IMR-90 (cell line): ENCODE results near the gene SPATA16. TPM values are rescaled to one million over a fixed set of nuclear protein-coding genes. Genes with fewer than 3 reads are reported as not detected.

Experiments used
- ATAC-seq: fragments of 200-7000 bp; cut with Tn5 transposase; 2 replicates; pipeline ENCODE4 v1.9.1; 2020; ENCODE audit warnings: low read depth, mild to moderate bottlenecking, moderate library complexity
- BruUV-seq: library from RNA; stranded (reverse); fragments of 400-500 nt; replicated peaks from 2 replicates; lab custom pipeline; 2021; lab: Mats Ljungman, UMichigan
- CTCF ChIA-PET: fragments of 300-600 bp; formaldehyde crosslinking; extraction: SDS; loops from one replicate; lab custom pipeline; 2021; ENCODE audit warnings: antibody characterized with exemption; lab: Yijun Ruan, JAX
- POLR2A ChIA-PET: fragments of 300-600 bp; sonication (Branson Sonifier 250); formaldehyde crosslinking; loops from one replicate; lab custom pipeline; 2022; ENCODE audit warnings: antibody characterized with exemption; ENCODE audit not compliant: unreplicated experiment; lab: Charles Lee
- DNase-seq: peaks from one replicate; pipeline ENCODE4 v3.0.0; 2013
- H2AFZ ChIP-seq: replicated peaks from 2 replicates; pipeline ENCODE3; 2013; ENCODE audit warnings: low read length, mild to moderate bottlenecking; ENCODE audit not compliant: poor library complexity
- H2AK5ac ChIP-seq: 2 replicates; pipeline ENCODE4 v1.6.1; 2013; ENCODE audit warnings: low read depth, low read length, inconsistent platforms
- H2AK9ac ChIP-seq: replicated peaks from 2 replicates; pipeline ENCODE3; 2013; ENCODE audit warnings: mild to moderate bottlenecking, low read depth, low read length, moderate library complexity; ENCODE audit not compliant: poor library complexity
- H2BK120ac ChIP-seq: 2 replicates; pipeline ENCODE4 v1.6.1; 2013; ENCODE audit warnings: low read depth, low read length, inconsistent platforms
- H2BK15ac ChIP-seq: 3 replicates; pipeline ENCODE4 v1.6.1; 2013; ENCODE audit warnings: low read depth, low read length, inconsistent platforms
- H2BK20ac ChIP-seq: 2 replicates; pipeline ENCODE4 v1.6.1; 2013; ENCODE audit warnings: low read depth, mild to moderate bottlenecking, inconsistent platforms, low read length, moderate library complexity
- H2BK5ac ChIP-seq: 2 replicates; pipeline ENCODE4 v1.6.1; 2013; ENCODE audit warnings: mild to moderate bottlenecking, low read depth, low read length, inconsistent platforms; ENCODE audit not compliant: poor library complexity, severe bottlenecking
- H3K14ac ChIP-seq: replicated peaks from 2 replicates; pipeline ENCODE4 v1.6.1; 2013; ENCODE audit warnings: low read depth, low read length, inconsistent platforms
- H3K18ac ChIP-seq: 2 replicates; pipeline ENCODE4 v1.6.1; 2013; ENCODE audit warnings: low read depth, low read length, control low read depth
- H3K23ac ChIP-seq: 2 replicates; pipeline ENCODE4 v1.6.1; 2013; ENCODE audit warnings: low read depth, low read length, inconsistent platforms
- H3K27ac ChIP-seq: 2 replicates; pipeline ENCODE4 v1.5.1; 2013; ENCODE audit warnings: mild to moderate bottlenecking, control low read depth, low read length; ENCODE audit not compliant: insufficient read depth
- H3K27me3 ChIP-seq: 2 replicates; pipeline ENCODE4 v1.6.1; 2013; ENCODE audit warnings: low read length; ENCODE audit not compliant: control insufficient read depth, insufficient read depth
- H3K36me3 ChIP-seq: 2 replicates; pipeline ENCODE4 v1.6.1; 2013; ENCODE audit warnings: low read length, mixed read lengths; ENCODE audit not compliant: control insufficient read depth, insufficient read depth
- H3K4ac ChIP-seq: 2 replicates; pipeline ENCODE4 v1.6.1; 2013; ENCODE audit warnings: low read depth, low read length, inconsistent platforms
- H3K4me1 ChIP-seq: 2 replicates; pipeline ENCODE4 v1.6.1; 2013; ENCODE audit warnings: low read length, mixed read lengths; ENCODE audit not compliant: control insufficient read depth, insufficient read depth
- H3K4me2 ChIP-seq: 2 replicates; pipeline ENCODE4 v1.6.1; 2013; ENCODE audit warnings: low read depth, mild to moderate bottlenecking, control low read depth, low read length, moderate library complexity
- H3K4me3 ChIP-seq: 2 replicates; pipeline ENCODE4 v1.5.1; 2013; ENCODE audit warnings: low read depth, mild to moderate bottlenecking, control low read depth, low read length, moderate library complexity; ENCODE audit not compliant: insufficient read depth
- H3K56ac ChIP-seq: 2 replicates; pipeline ENCODE4 v1.6.1; 2013; ENCODE audit warnings: low read length, inconsistent platforms; ENCODE audit not compliant: insufficient read depth; ENCODE audit errors: extremely low read depth
- H3K79me1 ChIP-seq, 2 experiments: 2 replicates each; pipeline ENCODE4 v1.6.1; 2013; ENCODE audit warnings: low read length in 2 of 2, inconsistent platforms in 1 of 2, low read depth in 1 of 2
- H3K9ac ChIP-seq: 2 replicates; pipeline ENCODE4 v1.6.1; 2013; ENCODE audit warnings: low read depth, low read length, control low read depth
- H3K9me1 ChIP-seq: 2 replicates; pipeline ENCODE4 v1.6.1; 2013; ENCODE audit warnings: low read length, inconsistent platforms; ENCODE audit not compliant: insufficient read depth
- H3K9me3 ChIP-seq: 2 replicates; pipeline ENCODE4 v1.6.1; 2013; ENCODE audit warnings: low read length; ENCODE audit not compliant: control insufficient read depth, insufficient read depth
- H4K20me1 ChIP-seq: 2 replicates; pipeline ENCODE4 v1.6.1; 2013; ENCODE audit warnings: low read length, inconsistent platforms; ENCODE audit not compliant: insufficient read depth
- H4K5ac ChIP-seq: 2 replicates; pipeline ENCODE4 v1.6.1; 2013; ENCODE audit warnings: mild to moderate bottlenecking, low read depth, low read length, control low read depth
- H4K8ac ChIP-seq, 2 experiments: 2 replicates each; pipeline ENCODE4 v1.6.1; 2013; ENCODE audit warnings: low read depth in 2 of 2, low read length in 2 of 2, control low read depth in 1 of 2, inconsistent platforms in 1 of 2
- H4K91ac ChIP-seq: 2 replicates; pipeline ENCODE4 v1.6.1; 2013; ENCODE audit warnings: low read depth, low read length, inconsistent platforms; ENCODE audit not compliant: insufficient read depth
- BHLHE40 ChIP-seq: fragments of 150-350 bp; IDR thresholded peaks from 2 replicates; pipeline ENCODE4 v1.6.1; 2016; ENCODE audit warnings: mild to moderate bottlenecking, low read depth, low read length
- CEBPB ChIP-seq: IDR thresholded peaks from 2 replicates; pipeline ENCODE4 v1.6.1; 2012; ENCODE audit warnings: low read depth, low read length, improper control_type of control experiment
- CHD1 ChIP-seq: IDR thresholded peaks from 2 replicates; pipeline ENCODE4 v1.6.1; 2012; ENCODE audit warnings: low read depth, low read length, improper control_type of control experiment
- FOS ChIP-seq: fragments of 150-350 bp; IDR thresholded peaks from 2 replicates; pipeline ENCODE4 v1.6.1; 2016; ENCODE audit warnings: low read depth, low read length
- MAFK ChIP-seq: IDR thresholded peaks from 2 replicates; pipeline ENCODE4 v1.6.1; 2012; ENCODE audit warnings: low read depth, low read length, improper control_type of control experiment
- MAZ ChIP-seq: IDR thresholded peaks from 2 replicates; pipeline ENCODE4 v1.6.1; 2012; ENCODE audit warnings: low read depth, mild to moderate bottlenecking, low read length, improper control_type of control experiment, moderate library complexity, borderline replicate concordance
- MXI1 ChIP-seq: IDR thresholded peaks from 2 replicates; pipeline ENCODE4 v1.6.1; 2012; ENCODE audit warnings: low read depth, mild to moderate bottlenecking, low read length, moderate library complexity, borderline replicate concordance
- NFE2L2 ChIP-seq: fragments of 150-350 bp; IDR thresholded peaks from 2 replicates; pipeline ENCODE4 v1.6.1; 2016; ENCODE audit warnings: low read depth, mild to moderate bottlenecking, low read length
- POLR2A ChIP-seq: IDR thresholded peaks from 2 replicates; pipeline ENCODE4 v1.6.1; 2012; ENCODE audit warnings: mild to moderate bottlenecking, low read depth, low read length
- RAD21 ChIP-seq: IDR thresholded peaks from 2 replicates; pipeline ENCODE4 v1.6.1; 2012; ENCODE audit warnings: low read length, improper control_type of control experiment
- RCOR1 ChIP-seq: IDR thresholded peaks from 2 replicates; pipeline ENCODE4 v1.6.1; 2012; ENCODE audit warnings: mild to moderate bottlenecking, low read length, improper control_type of control experiment; ENCODE audit not compliant: insufficient replicate concordance
- RFX5 ChIP-seq: IDR thresholded peaks from 2 replicates; pipeline ENCODE4 v1.8.0; 2012; ENCODE audit warnings: low read depth, mild to moderate bottlenecking, low read length, moderate library complexity
- WGBS, 2 experiments: methylation state at CpG; one replicate each; pipeline versions ENCODE4 v1.1.5 to v1.1.7; 2013; ENCODE audit warnings: missing lambda C conversion rate in 2 of 2; ENCODE audit not compliant: insufficient read length in 1 of 2; ENCODE audit errors: extremely low coverage in 2 of 2; 5-methylcytosine and 5-hydroxymethylcytosine counted together
- dilution Hi-C: fragments of 300-500 bp; cut with HindIII; formaldehyde crosslinking; loops from one replicate; pipeline ENCODE4 v1.14.3; 2018; ENCODE audit warnings: low sequenced_read_pairs; ENCODE audit not compliant: unreplicated experiment
- in situ Hi-C: fragments of 300-500 bp; cut with MboI; formaldehyde crosslinking; loops from 3 replicates; pipeline ENCODE4 v1.14.3; 2019; ENCODE audit warnings: low sequenced_read_pairs, inconsistent platforms, mixed read lengths
- intact Hi-C: fragments of 100-400 bp; cut with micrococcal nuclease; formaldehyde crosslinking; loops from 2 replicates; pipeline ENCODE4 v1.10.0; 2022
- polyA plus RNA-seq, 3 experiments: library from polyadenylated mRNA; depleted of rRNA; stranded (reverse); fragments of >200 nt; gene quantifications; 2 replicates each; pipeline ENCODE4 v1.2.3, GENCODE V29; 2012; ENCODE audit warnings: low replicate concordance in 1 of 3
- total RNA-seq: library from RNA; depleted of rRNA; stranded (reverse); fragments of >200 nt; gene quantifications from 2 replicates; pipeline ENCODE4 v1.2.3, GENCODE V29; 2012

SPATA16 gene
- total and polyA plus RNA-seq, 2 of the 4 experiments (the other 2 are of a cell fraction), result not detected

DNA sequence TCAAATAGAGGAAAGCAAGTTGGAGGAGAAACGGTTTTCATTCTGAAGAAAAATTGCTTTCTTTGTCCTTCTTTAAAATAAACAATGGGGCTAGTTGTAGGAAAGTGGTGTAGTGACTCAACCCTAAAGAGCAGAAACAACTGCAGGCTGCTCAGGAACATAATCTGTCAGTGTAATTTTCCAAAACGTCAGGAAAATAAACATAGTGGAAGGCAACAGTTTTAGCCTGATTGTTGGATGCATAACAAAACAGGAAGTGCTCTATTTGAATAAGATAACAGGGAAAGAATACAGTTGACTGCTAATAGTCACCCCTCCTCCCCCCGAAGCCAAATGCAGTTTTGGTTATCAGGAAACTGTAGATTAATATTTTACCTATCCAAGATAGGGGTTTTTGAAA lies 222.9 kb downstream of the SPATA16 start:
- Histone ChIP-seq H3K36me3 (no peaks in the 10 kb centered on the region), H3K9ac (no peak overlapping the region), H2AK9ac (no peak overlapping the region), H3K4me1 (no peaks in the 10 kb centered on the region), H3K14ac (no peak overlapping the region), H2BK15ac (no peak overlapping the region), H4K20me1 (no peaks in the 10 kb centered on the region), H3K79me1 (no peaks in the 10 kb centered on the region), H3K23ac (no peak overlapping the region), H3K4me2 (0 out of 2 replicates have a peak overlapping the region, but pooled peaks have one; percentile 36), H2AK5ac (no peak overlapping the region), H3K9me3 (no peaks in the 10 kb centered on the region), H3K18ac (no peak overlapping the region), H4K91ac (no peak overlapping the region), H3K27me3 (no peaks in the 10 kb centered on the region), H2AFZ (no peak overlapping the region), H2BK120ac (no peak overlapping the region), H3K9me1 (no peaks in the 10 kb centered on the region), H3K4me3 (no peak overlapping the region), H3K56ac (no peak overlapping the region), H3K27ac (no peak overlapping the region), H4K5ac (no peak overlapping the region), H2BK5ac (no peak overlapping the region), H4K8ac (no peak overlapping the region), H3K4ac (no peak overlapping the region), H2BK20ac (no peak overlapping the region)
- peak; percentile 75 for ATAC-seq
- dilution Hi-C loops, result no loop called here
- DNase-seq, result peak; percentile 25
- in situ Hi-C loops, result no loop called here
- WGBS, 2 experiments, result no CpG with 5 or more reads among the region's 3 CpGs
- intact Hi-C loops, result no loop called here
- CTCF ChIA-PET, result no interaction called here
- BruUV-seq, result no TSS peak
- TF ChIP-seq RFX5 (no peak), RAD21 (no peak), FOS (no peak), NFE2L2 (no peak), MAZ (no peak), POLR2A (no peak), BHLHE40 (no peak), MXI1 (no peak), CEBPB (no peak), MAFK (no peak), CHD1 (no peak), RCOR1 (no peak)
- POLR2A ChIA-PET, result no interaction called here
